ENCODE measurements around the gene EFNA4.

DNA sequence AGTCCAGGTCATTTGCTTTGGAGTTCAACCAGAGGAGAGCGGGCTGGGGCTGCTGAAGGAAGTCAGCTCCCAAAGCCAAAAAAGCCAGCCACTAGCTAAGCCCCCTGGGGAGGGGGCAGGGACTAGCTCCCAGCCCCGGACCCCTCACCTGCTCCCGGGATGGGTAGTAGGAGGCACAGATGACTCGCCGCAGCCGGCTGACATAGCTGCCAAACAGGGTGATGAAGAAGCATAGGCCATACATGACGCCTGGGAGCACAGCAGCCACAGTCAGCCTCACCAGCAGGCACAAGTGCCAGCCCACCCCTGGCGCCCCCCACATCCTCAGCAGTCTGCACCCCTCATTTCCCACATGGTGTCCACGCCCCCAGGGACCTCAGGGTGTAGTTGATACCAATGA, 37.4 kb upstream of the EFNA4 start:
- TF ChIP-seq, protein P1, sequence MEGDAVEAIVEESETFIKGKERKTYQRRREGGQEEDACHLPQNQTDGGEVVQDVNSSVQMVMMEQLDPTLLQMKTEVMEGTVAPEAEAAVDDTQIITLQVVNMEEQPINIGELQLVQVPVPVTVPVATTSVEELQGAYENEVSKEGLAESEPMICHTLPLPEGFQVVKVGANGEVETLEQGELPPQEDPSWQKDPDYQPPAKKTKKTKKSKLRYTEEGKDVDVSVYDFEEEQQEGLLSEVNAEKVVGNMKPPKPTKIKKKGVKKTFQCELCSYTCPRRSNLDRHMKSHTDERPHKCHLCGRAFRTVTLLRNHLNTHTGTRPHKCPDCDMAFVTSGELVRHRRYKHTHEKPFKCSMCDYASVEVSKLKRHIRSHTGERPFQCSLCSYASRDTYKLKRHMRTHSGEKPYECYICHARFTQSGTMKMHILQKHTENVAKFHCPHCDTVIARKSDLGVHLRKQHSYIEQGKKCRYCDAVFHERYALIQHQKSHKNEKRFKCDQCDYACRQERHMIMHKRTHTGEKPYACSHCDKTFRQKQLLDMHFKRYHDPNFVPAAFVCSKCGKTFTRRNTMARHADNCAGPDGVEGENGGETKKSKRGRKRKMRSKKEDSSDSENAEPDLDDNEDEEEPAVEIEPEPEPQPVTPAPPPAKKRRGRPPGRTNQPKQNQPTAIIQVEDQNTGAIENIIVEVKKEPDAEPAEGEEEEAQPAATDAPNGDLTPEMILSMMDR (IDR thresholded peaks at IDR 0.05) = no peak
- no peak for TF ChIP-seq EZH2 (IDR thresholded peaks at IDR 0.05)
